ENCODE data around the gene SLC4A2. TPM values are rescaled to one million over a fixed set of nuclear protein-coding genes. Genes with fewer than 3 reads are reported as not detected.

SLC4A2 gene
- total RNA-seq, 2 experiments from 2014 or later, result 64.2 to 86.0 TPM

GRCh38 chr7:151125470-151125845 lies 66.1 kb downstream of the SLC4A2 start:
- Histone ChIP-seq H3K27ac (ENCODE audit: low read depth, low read length, poor library complexity, severe bottlenecking) (no peak overlapping the region), H3K9me3 (ENCODE audit: low read length) (no peaks in the 10 kb centered on the region), H3K4me2 (ENCODE audit: low read length) (no peak overlapping the region), H3K4me1 (ENCODE audit: insufficient read depth, low read length, poor library complexity, severe bottlenecking) (no peaks in the 10 kb centered on the region), H4K20me1 (ENCODE audit: insufficient read depth, low read length) (no peaks in the 10 kb centered on the region), H3K36me3 (ENCODE audit: insufficient read depth, low read length) (no peaks in the 10 kb centered on the region), H2AFZ (ENCODE audit: low read length) (no peak overlapping the region), H3K79me2 (ENCODE audit: insufficient read depth, low read depth, low read length) (no peaks in the 10 kb centered on the region), H3K4me3 (ENCODE audit: low read depth, low read length, poor library complexity, severe bottlenecking) (no peak overlapping the region), H3K9me2 (ENCODE audit: insufficient read depth, low read length) (no peaks in the 10 kb centered on the region)
- CTCF ChIA-PET (ENCODE audit: unreplicated experiment), result no interaction called here
- TF ChIP-seq EZH2phosphoT487 (IDR thresholded peaks at IDR 0.05; ENCODE audit: borderline replicate concordance, low read depth, low read length), result no peak
- TF ChIP-seq, protein P1, sequence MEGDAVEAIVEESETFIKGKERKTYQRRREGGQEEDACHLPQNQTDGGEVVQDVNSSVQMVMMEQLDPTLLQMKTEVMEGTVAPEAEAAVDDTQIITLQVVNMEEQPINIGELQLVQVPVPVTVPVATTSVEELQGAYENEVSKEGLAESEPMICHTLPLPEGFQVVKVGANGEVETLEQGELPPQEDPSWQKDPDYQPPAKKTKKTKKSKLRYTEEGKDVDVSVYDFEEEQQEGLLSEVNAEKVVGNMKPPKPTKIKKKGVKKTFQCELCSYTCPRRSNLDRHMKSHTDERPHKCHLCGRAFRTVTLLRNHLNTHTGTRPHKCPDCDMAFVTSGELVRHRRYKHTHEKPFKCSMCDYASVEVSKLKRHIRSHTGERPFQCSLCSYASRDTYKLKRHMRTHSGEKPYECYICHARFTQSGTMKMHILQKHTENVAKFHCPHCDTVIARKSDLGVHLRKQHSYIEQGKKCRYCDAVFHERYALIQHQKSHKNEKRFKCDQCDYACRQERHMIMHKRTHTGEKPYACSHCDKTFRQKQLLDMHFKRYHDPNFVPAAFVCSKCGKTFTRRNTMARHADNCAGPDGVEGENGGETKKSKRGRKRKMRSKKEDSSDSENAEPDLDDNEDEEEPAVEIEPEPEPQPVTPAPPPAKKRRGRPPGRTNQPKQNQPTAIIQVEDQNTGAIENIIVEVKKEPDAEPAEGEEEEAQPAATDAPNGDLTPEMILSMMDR (conservative IDR thresholded peaks at IDR 0.05; ENCODE audit: low read length), result no peak
- intact Hi-C loops (cut with micrococcal nuclease; ENCODE audit: unreplicated experiment), result loop anchor here (2.0 kb wide), 1 partner anchor 39 kb away; no protein-coding TSS in a partner anchor
- POLR2A ChIA-PET, result no interaction called here
- no peak for DNase-seq (ENCODE audit: low spot score)
- BruUV-seq (replicated peaks), result no TSS peak

GRCh38 chr7:151125846-151126481 lies 66.6 kb downstream of the SLC4A2 start:
- ChIA-PET POLR2A (no interaction called here), CTCF (ENCODE audit: unreplicated experiment) (no interaction called here)
- no peak overlapping the region for H2AFZ ChIP-seq (ENCODE audit: low read length)
- H4K20me1 ChIP-seq (ENCODE audit: insufficient read depth, low read length), result no peaks in the 10 kb centered on the region
- no peak overlapping the region for H3K27ac ChIP-seq (ENCODE audit: low read depth, low read length, poor library complexity, severe bottlenecking)
- no peaks in the 10 kb centered on the region for H3K9me3 ChIP-seq (ENCODE audit: low read length)
- BruUV-seq (replicated peaks), result no TSS peak
- H3K4me3 ChIP-seq (ENCODE audit: low read depth, low read length, poor library complexity, severe bottlenecking), result no peak overlapping the region
- H3K4me2 ChIP-seq (ENCODE audit: low read length), result no peak overlapping the region
- no peaks in the 10 kb centered on the region for H3K36me3 ChIP-seq (ENCODE audit: insufficient read depth, low read length)
- intact Hi-C loops (cut with micrococcal nuclease; ENCODE audit: unreplicated experiment), result loop anchor here (2.0 kb wide), 1 partner anchor 39 kb away; no protein-coding TSS in a partner anchor
- H3K4me1 ChIP-seq (ENCODE audit: insufficient read depth, low read length, poor library complexity, severe bottlenecking), result no peaks in the 10 kb centered on the region
- DNase-seq (ENCODE audit: low spot score), result no peak
- H3K79me2 ChIP-seq (ENCODE audit: insufficient read depth, low read depth, low read length), result no peaks in the 10 kb centered on the region
- no peaks in the 10 kb centered on the region for H3K9me2 ChIP-seq (ENCODE audit: insufficient read depth, low read length)
- TF ChIP-seq, protein P1 (conservative IDR thresholded peaks at IDR 0.05; ENCODE audit: low read length), result no peak
- no peak for TF ChIP-seq EZH2phosphoT487 (IDR thresholded peaks at IDR 0.05; ENCODE audit: borderline replicate concordance, low read depth, low read length)

Other genes with a start within 250 kb of the SLC4A2 start
- not detected in 2 replicates for gene AOC1, start 207.1 kb upstream of the SLC4A2 start, total RNA-seq (2014; rRNA removed; shearing (Covaris generic))
- gene AOC1, start 207.1 kb upstream of the SLC4A2 start, total RNA-seq (2022), result not detected in 2 replicates
- 4.0 and 7.5 TPM in 2 replicates for gene KCNH2, start 81.3 kb upstream of the SLC4A2 start, total RNA-seq (2014; rRNA removed; shearing (Covaris generic))
- 5.8 and 6.2 TPM in 2 replicates for gene KCNH2, start 81.3 kb upstream of the SLC4A2 start, total RNA-seq (2022)
- gene NOS3, start 68.6 kb upstream of the SLC4A2 start, total RNA-seq (2014; rRNA removed; shearing (Covaris generic)), result 0.41 and 0.82 TPM in 2 replicates
- 0.30 and 0.78 TPM in 2 replicates for gene NOS3, start 68.6 kb upstream of the SLC4A2 start, total RNA-seq (2022)
- 0.18 and 1.1 TPM in 2 replicates for gene ATG9B, start 35.1 kb upstream of the SLC4A2 start, total RNA-seq (2014; rRNA removed; shearing (Covaris generic))
- gene ATG9B, start 35.1 kb upstream of the SLC4A2 start, total RNA-seq (2022), result 0.94 and 0.97 TPM in 2 replicates
- gene ABCB8, start 31.1 kb upstream of the SLC4A2 start, total RNA-seq (2014; rRNA removed; shearing (Covaris generic)), result 29.5 and 32.0 TPM in 2 replicates
- gene ABCB8, start 31.1 kb upstream of the SLC4A2 start, total RNA-seq (2022), result 63.9 and 64.7 TPM in 2 replicates
- gene ASIC3, start 11.1 kb upstream of the SLC4A2 start, total RNA-seq (2014; rRNA removed; shearing (Covaris generic)), result 3.3 and 7.9 TPM in 2 replicates
- gene ASIC3, start 11.1 kb upstream of the SLC4A2 start, total RNA-seq (2022), result 14.8 and 22.3 TPM in 2 replicates
- gene CDK5, start 1.7 kb upstream of the SLC4A2 start, total RNA-seq (2014; rRNA removed; shearing (Covaris generic)), result 30.9 and 35.2 TPM in 2 replicates
- 23.1 and 23.7 TPM in 2 replicates for gene CDK5, start 1.7 kb upstream of the SLC4A2 start, total RNA-seq (2022)
- gene FASTK, start 21.2 kb downstream of the SLC4A2 start, total RNA-seq (2014; rRNA removed; shearing (Covaris generic)), result 114 and 118 TPM in 2 replicates
- 87.7 and 90.5 TPM in 2 replicates for gene FASTK, start 21.2 kb downstream of the SLC4A2 start, total RNA-seq (2022)
- 38.6 and 56.0 TPM in 2 replicates for gene TMUB1, start 23.9 kb downstream of the SLC4A2 start, total RNA-seq (2014; rRNA removed; shearing (Covaris generic))
- 53.2 and 59.6 TPM in 2 replicates for gene TMUB1, start 23.9 kb downstream of the SLC4A2 start, total RNA-seq (2022)
- 4.4 and 4.8 TPM in 2 replicates for gene AGAP3, start 26.9 kb downstream of the SLC4A2 start, total RNA-seq (2014; rRNA removed; shearing (Covaris generic))
- 23.1 and 30.9 TPM in 2 replicates for gene AGAP3, start 26.9 kb downstream of the SLC4A2 start, total RNA-seq (2022)
- not detected in 2 replicates for gene GBX1, start 108.1 kb downstream of the SLC4A2 start, total RNA-seq (2014; rRNA removed; shearing (Covaris generic))
- gene GBX1, start 108.1 kb downstream of the SLC4A2 start, total RNA-seq (2022), result not detected in 2 replicates
- not detected in 2 replicates for gene ASB10, start 127.7 kb downstream of the SLC4A2 start, total RNA-seq (2014; rRNA removed; shearing (Covaris generic))
- gene ASB10, start 127.7 kb downstream of the SLC4A2 start, total RNA-seq (2022), result not detected in 2 replicates
- 1.3 TPM in 1 of 2 replicates, not detected in the other for gene H2BK1, start 150.9 kb downstream of the SLC4A2 start, total RNA-seq (2014; rRNA removed; shearing (Covaris generic))
- gene H2BK1, start 150.9 kb downstream of the SLC4A2 start, total RNA-seq (2022), result not detected in 2 replicates
- gene ABCF2, start 167.6 kb downstream of the SLC4A2 start, total RNA-seq (2014; rRNA removed; shearing (Covaris generic)), result 30.7 and 31.8 TPM in 2 replicates
- gene ABCF2, start 167.6 kb downstream of the SLC4A2 start, total RNA-seq (2022), result 28.6 and 44.9 TPM in 2 replicates
- 19.8 and 27.0 TPM in 2 replicates for gene CHPF2, start 172.9 kb downstream of the SLC4A2 start, total RNA-seq (2014; rRNA removed; shearing (Covaris generic))
- gene CHPF2, start 172.9 kb downstream of the SLC4A2 start, total RNA-seq (2022), result 29.8 and 34.2 TPM in 2 replicates
- gene SMARCD3, start 189.1 kb downstream of the SLC4A2 start, total RNA-seq (2014; rRNA removed; shearing (Covaris generic)), result 1.5 and 2.5 TPM in 2 replicates
- 1.5 and 1.9 TPM in 2 replicates for gene SMARCD3, start 189.1 kb downstream of the SLC4A2 start, total RNA-seq (2022)

All from OCI-LY7 (cell line).